DMS79 (cell line): ENCODE data around the gene LZTFL1.

Experiments
- DNase-seq: peaks from one replicate; lab custom pipeline; 2025; lab: John Stamatoyannopoulos, UW

Gene LZTFL1

DNA sequence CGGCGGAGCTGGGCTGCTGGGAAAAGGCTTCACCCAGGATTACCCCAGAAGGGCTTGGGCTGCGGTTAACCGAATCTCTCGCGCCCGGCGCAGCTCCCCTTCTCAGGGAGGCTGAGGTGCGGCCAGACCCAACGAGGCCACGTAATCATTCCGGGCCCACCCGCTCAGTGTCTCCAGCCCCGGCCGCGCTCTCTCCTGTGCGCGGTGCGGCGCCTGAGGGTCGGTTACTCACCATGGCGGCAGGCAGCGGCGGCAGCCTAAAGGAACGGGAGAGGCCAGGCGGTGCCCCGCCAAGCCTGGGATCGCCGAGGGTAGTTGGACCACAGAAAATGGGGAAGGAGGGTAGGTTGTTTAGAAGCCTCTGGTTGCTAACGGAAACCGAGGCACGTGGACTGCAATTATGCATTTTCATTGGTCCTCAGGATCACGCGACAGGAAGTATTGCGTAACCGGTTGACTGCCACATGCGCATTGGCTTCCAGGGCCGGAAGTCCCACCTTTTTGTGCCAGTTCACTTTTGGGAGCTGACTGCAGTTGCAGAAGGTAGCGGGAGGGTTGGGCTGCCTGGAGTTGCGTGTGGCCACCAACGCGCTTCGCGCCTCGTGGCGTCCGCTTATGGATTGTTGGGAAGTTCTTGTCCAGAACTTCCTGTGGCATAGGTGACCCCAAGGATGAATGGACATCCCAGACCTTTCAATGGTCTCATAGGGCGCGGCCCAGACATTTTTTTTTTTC is at the start of gene LZTFL1:
Gene LZTFL1, minus strand, starts transcription at position 363 of the 735 bp plus-strand sequence. Its CDS starts 128 bp downstream, at position 235.
- peak; percentile 77 for DNase-seq

GRCh38 chr3:45890405-45890804 is 48.5 kb upstream of the LZTFL1 start:
- DNase-seq: no peak

DNA sequence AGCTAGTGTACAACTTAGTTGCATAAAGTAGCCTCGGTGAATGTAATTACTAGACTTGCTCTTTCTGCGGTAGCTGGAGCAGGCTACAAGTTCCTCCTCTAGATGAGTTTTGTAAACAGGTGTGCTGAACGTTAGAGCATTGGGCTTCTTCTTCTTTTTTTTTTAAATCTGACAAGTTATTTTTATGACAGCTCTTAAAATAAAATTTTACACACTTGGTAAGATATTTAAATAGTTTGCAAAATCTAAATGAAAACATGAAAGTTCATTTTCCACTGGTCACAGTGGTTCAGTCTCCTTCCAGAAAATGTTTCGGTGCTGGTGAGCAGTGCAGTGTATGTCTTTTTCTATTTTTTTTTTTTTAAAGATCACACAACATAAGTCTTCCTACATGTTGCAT is 47.4 kb upstream of the LZTFL1 start:
- no peak for DNase-seq

- no peak for DNase-seq
These were observed 46.0 kb upstream of the LZTFL1 start for GRCh38 chr3:45887759-45888511.

DNA sequence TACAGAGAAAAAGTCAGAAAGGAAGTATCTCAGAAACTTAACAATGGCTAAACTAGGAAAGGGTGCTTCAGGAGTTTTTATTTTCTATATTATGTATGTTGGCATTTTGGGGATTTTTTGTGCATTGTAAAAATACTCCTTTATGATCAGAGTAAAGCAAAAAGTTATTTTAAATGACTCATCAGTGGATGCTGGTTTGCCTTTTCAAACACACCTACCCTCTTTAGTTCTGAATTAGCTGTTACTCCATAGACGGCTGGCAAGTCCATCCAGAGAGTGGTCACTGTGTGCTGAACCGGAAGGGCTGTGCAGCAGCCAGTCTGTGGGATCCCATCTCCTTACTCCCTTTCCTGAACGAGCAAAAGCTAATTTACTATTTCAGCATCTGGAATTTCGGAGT is 45.4 kb upstream of the LZTFL1 start:
- DNase-seq: no peak

- no peak for DNase-seq
These were observed 44.2 kb upstream of the LZTFL1 start, which contains the start of gene CCR9 for GRCh38 chr3:45885979-45886705. Gene CCR9 (plus strand): TSS chr3:45886543. CDS start chr3:45894934, 8,391 bp downstream.

- no peak for DNase-seq
These were observed 42.7 kb upstream of the LZTFL1 start for GRCh38 chr3:45884368-45885201.

GRCh38 chr3:45881078-45882022 is 39.4 kb upstream of the LZTFL1 start:
- no peak for DNase-seq

DNA sequence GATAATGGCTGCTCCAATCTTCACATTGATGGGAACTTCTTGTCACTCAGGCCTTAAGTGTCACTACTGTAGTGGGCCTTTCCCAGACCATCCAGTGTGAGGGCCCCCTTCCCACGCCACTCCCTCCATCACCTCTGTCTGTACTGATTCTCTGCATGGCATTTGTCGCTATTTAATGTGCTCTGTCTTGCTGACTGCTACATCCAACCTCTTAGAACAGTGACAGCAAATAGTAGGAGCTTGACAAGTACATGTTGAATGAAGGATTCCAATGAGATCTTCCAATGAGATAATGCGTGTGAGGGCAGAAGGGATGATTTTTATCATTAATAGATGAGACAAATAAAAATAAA is 38.8 kb upstream of the LZTFL1 start:
- DNase-seq: no peak

DNA sequence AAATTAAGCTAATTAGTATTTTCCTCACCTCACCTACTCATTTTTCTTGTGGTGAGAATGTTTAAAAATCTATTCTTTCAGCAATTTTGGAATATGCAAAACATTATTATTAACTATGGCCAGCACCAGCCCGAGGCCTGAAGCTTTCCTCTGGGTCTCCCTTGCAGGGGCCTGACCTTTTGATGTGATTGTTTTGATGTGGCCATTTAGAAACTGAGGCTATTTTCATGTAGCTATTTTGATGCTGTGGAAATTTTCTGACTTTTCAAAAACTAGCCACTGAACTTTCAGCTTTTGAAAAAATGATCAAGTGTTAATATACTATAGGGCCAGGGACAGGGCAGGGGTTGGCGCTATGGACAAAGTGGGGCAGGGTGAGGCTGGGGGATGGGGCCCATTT is 36.2 kb upstream of the LZTFL1 start:
- DNase-seq: no peak

- DNase-seq: no peak
These were observed 32.9 kb upstream of the LZTFL1 start for GRCh38 chr3:45874677-45875346.

DNA sequence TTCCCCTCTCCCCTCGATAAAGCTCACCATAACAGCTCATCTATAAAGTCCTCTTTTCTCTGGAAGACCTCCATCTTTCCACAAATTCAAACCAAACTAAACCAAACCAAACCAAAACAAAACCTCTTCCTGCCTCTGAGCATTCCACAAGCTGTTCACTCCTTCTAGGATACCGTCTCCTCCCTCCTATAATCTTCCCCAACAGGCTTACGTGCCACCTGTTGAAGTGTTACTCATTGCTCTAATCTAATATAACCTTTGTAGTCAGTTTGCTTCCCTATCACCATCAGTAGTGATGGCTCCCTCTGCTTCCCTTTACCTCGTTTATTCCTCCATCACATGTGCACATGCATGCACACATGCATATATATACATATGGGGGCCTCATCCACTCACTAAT is 31.7 kb upstream of the LZTFL1 start:
- no peak for DNase-seq

- DNase-seq: no peak
These were observed 31.1 kb upstream of the LZTFL1 start for GRCh38 chr3:45873036-45873435.

GRCh38 chr3:45872569-45872968 is 30.6 kb upstream of the LZTFL1 start:
- DNase-seq: no peak

DNA sequence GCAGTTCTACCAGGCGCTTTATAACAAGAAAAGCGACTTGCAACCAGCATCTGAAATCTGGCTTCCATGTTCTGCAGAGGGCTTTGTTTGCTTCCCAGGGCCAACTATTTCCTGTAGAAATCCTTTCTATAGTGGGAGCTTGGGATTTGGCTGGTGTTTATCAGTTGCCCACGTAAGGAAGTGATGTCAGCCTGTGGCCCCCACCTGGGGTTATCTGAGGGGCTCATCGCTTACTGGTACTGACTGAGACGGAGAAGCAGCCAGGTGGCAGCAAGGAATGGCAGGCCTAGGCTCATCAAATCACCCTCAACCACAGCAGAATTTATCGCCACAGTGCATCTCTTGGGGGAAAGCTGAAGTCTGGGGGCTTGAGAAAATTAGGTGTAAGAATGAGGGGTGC is 29.9 kb upstream of the LZTFL1 start:
- DNase-seq: no peak

DNA sequence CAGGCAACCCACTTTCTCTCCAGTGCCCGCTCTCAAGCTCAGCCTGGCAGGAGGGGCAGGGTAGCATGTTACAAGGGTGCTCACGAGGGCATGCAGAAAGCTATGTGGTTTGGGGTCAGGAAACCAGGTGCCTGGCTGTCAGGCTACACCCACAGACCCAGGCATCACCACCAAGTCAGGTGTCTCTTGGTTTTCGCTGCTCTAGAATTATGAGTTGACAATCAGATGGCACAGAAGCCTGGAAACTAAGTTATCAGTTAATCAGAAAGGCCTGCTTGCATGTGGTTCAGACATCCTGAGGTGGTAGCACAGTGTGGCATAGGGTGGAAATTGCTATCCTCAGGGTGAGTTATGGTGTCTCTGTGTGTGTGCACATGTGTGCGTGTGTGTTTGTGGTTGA is 28.2 kb upstream of the LZTFL1 start:
- DNase-seq: no peak

DNA sequence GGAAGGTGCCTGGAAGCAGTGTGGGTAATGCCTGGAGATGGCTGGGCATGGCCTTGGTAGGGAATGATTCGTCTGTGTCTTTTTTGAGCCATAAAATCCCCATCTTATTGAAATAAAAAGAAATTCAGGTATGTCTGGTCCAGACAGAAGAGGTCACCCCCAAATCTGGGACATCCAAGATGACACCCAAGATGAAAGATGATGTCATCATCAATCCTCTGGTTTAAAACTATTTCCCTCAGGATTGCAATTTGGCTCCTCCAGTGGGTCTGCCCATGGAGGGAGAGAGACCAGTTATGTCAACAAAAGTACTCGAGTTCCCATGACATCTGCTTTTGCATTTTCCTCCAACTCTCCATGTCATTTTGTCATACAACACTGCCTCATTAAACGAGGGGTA is 27.7 kb upstream of the LZTFL1 start:
- no peak for DNase-seq

DNA sequence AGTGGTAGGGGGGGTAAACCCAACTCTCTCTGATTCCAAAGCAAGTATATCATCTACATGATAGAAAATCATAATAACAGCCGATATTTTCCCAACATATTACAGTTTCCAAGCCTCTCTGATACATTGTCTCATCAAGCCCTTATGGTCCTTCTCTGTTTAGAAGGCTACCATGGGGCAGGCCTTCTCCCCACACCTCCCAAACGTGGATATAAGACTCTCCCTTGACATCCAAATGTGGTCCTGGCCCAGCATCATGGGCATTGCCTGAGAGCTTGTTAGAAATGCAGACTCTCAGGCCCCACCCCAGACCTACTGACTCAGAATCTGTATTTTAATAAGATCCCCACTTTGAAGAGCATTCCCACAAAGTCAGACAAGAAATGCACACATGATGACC is 26.7 kb upstream of the LZTFL1 start:
- DNase-seq: no peak

GRCh38 chr3:45868213-45868612 is 26.3 kb upstream of the LZTFL1 start:
- DNase-seq: no peak

DNA sequence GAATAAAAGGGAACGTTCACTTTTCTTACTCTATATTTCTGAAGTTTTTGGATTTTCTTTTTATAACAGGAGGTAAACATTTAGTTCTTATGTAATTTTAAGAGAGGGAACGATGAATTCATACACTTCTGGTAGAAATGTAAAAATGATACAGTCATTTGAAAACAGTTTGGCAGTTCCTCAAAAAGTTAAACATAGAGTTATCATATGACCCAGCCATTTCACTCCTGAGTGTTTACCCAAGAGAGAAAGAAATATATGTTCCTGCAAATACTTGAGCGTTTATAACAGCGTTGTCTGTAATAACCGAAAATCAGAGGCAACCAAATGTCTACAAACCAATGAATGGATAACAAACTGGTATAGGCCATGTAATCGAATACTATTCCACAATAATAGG is 23.6 kb upstream of the LZTFL1 start:
- DNase-seq: no peak
